EH (cell line): ENCODE results near the gene KCTD2.
A peak's percentile ranks its signal among the peaks of the same experiment; 100 is the strongest.
"Not testable (repeated sequence)": the region's sequence is repeated elsewhere in the genome, so short reads cannot be mapped to it uniquely, and the experiment has no call there.

Source experiments
- DNase-seq: peaks from one replicate; pipeline ENCODE4 v3.0.0-alpha.2; 2015; ENCODE audit warnings: low read depth

The KCTD2 gene

GRCh38 chr17:75046407-75047289 is at the start of gene KCTD2, which contains the start of gene ATP5PD:
Gene KCTD2 (plus strand): TSS chr17:75047225. CDS start chr17:75047251, 26 bp downstream.
Gene ATP5PD (minus strand): TSS chr17:75046969. CDS start chr17:75042650, 4,319 bp downstream.
- peak; percentile 97 for DNase-seq

GRCh38 chr17:74998783-74999182 is 48.2 kb upstream of the KCTD2 start:
- DNase-seq, result no peak

- DNase-seq, result no peak
These were observed 47.5 kb upstream of the KCTD2 start for GRCh38 chr17:74999523-74999922.

- no peak for DNase-seq
These were observed 44.8 kb upstream of the KCTD2 start for GRCh38 chr17:75001915-75002843.

- DNase-seq, result no peak
These were observed 43.7 kb upstream of the KCTD2 start for GRCh38 chr17:75003070-75003956.

- DNase-seq, result no peak
These were observed 43.1 kb upstream of the KCTD2 start for GRCh38 chr17:75003957-75004355.

- DNase-seq, result no peak
These were observed 42.7 kb upstream of the KCTD2 start for GRCh38 chr17:75004371-75004770.

- no peak for DNase-seq
These were observed 41.7 kb upstream of the KCTD2 start for GRCh38 chr17:75005291-75005690.

- not testable (repeated sequence) for DNase-seq
These were observed 40.9 kb upstream of the KCTD2 start for GRCh38 chr17:75006084-75006483.

- no peak for DNase-seq
These were observed 40.4 kb upstream of the KCTD2 start for GRCh38 chr17:75006653-75007052.

- DNase-seq, result no peak
These were observed 38.7 kb upstream of the KCTD2 start for GRCh38 chr17:75008373-75008772.

- peak; percentile 28 for DNase-seq
These were observed 37.8 kb upstream of the KCTD2 start for GRCh38 chr17:75009139-75009724.

GRCh38 chr17:75010683-75011400 is 36.2 kb upstream of the KCTD2 start:
- DNase-seq, result peak; percentile 38

GRCh38 chr17:75011401-75012095 is 35.5 kb upstream of the KCTD2 start:
- DNase-seq, result peak; percentile 79

- no peak for DNase-seq
These were observed 35.0 kb upstream of the KCTD2 start for GRCh38 chr17:75012096-75012345.

- peak; percentile 81 for DNase-seq
These were observed 34.5 kb upstream of the KCTD2 start, which contains the start of gene MRPL58 for GRCh38 chr17:75012346-75013091. Gene MRPL58 (plus strand): TSS chr17:75012670. CDS start chr17:75012687, 17 bp downstream.

GRCh38 chr17:75013092-75013559 is 33.9 kb upstream of the KCTD2 start:
- DNase-seq, result no peak

- DNase-seq, result no peak
These were observed 27.9 kb upstream of the KCTD2 start for GRCh38 chr17:75019146-75019545.

- DNase-seq, result no peak
These were observed 27.3 kb upstream of the KCTD2 start for GRCh38 chr17:75019710-75020109.
